Astrocyte (in vitro differentiated cells and primary cell): ENCODE data around the gene HOXB4. TPM values are rescaled to one million over a fixed set of nuclear protein-coding genes. Genes with fewer than 3 reads are reported as not detected.

Experiments used
- DNase-seq: peaks from one replicate; pipeline ENCODE4 v3.0.0-alpha.2; 2010; ENCODE audit warnings: low read depth
- FAIRE-seq: peaks from 2 replicates; lab custom pipeline; 2011; peaks lifted over from hg19 to GRCh38; lab: Jason Lieb, UNC
- H2AFZ ChIP-seq: 2 replicates; pipeline ENCODE4 v1.6.0; 2012; ENCODE audit warnings: low read depth, low read length, inconsistent platforms
- H3K27ac ChIP-seq: 2 replicates; pipeline ENCODE4 v1.5.1; 2011; ENCODE audit warnings: low read depth, low read length, inconsistent platforms
- H3K27me3 ChIP-seq: 2 replicates; pipeline ENCODE4 v1.6.0; 2011; ENCODE audit warnings: low read length, inconsistent platforms; ENCODE audit not compliant: insufficient read depth
- H3K36me3 ChIP-seq: 2 replicates; pipeline ENCODE4 v1.5.1; 2011; ENCODE audit warnings: low read length, inconsistent platforms; ENCODE audit not compliant: insufficient read depth
- H3K4me1 ChIP-seq: 2 replicates; pipeline ENCODE4 v1.5.1; 2011; ENCODE audit warnings: low read length, inconsistent platforms; ENCODE audit not compliant: insufficient read depth
- H3K4me2 ChIP-seq: 2 replicates; pipeline ENCODE4 v1.6.0; 2012; ENCODE audit warnings: low read length, inconsistent platforms
- H3K4me3 ChIP-seq: 2 replicates; pipeline ENCODE4 v1.5.1; 2011; ENCODE audit warnings: low read depth, mild to moderate bottlenecking, low read length, inconsistent platforms; ENCODE audit not compliant: insufficient read depth
- H3K79me2 ChIP-seq: 2 replicates; pipeline ENCODE4 v1.6.0; 2012; ENCODE audit warnings: mild to moderate bottlenecking, low read length, inconsistent platforms; ENCODE audit not compliant: insufficient read depth
- H3K9ac ChIP-seq: 2 replicates; pipeline ENCODE4 v1.6.0; 2012; ENCODE audit warnings: mild to moderate bottlenecking, low read length, inconsistent platforms
- H3K9me3 ChIP-seq: 2 replicates; pipeline ENCODE4 v1.5.1; 2012; ENCODE audit warnings: low read depth, mild to moderate bottlenecking, low read length, inconsistent platforms; ENCODE audit not compliant: insufficient read depth
- H4K20me1 ChIP-seq: 2 replicates; pipeline ENCODE4 v1.6.0; 2012; ENCODE audit warnings: low read length, inconsistent platforms; ENCODE audit not compliant: insufficient read depth
- H3K27ac Mint-ChIP-seq: one replicate; pipeline ENCODE4 v1.8.0; 2021; ENCODE audit warnings: mild to moderate bottlenecking, mixed read lengths; ENCODE audit not compliant: unreplicated experiment
- H3K27me3 Mint-ChIP-seq: one replicate; pipeline ENCODE4 v1.8.0; 2021; ENCODE audit warnings: low read depth, mixed read lengths; ENCODE audit not compliant: unreplicated experiment
- H3K36me3 Mint-ChIP-seq: one replicate; pipeline ENCODE4 v1.8.0; 2021; ENCODE audit warnings: low read depth, mixed read lengths; ENCODE audit not compliant: unreplicated experiment
- H3K4me1 Mint-ChIP-seq: one replicate; pipeline ENCODE4 v1.8.0; 2021; ENCODE audit warnings: low read depth, mixed read lengths; ENCODE audit not compliant: unreplicated experiment
- H3K4me3 Mint-ChIP-seq: one replicate; pipeline ENCODE4 v1.8.0; 2021; ENCODE audit warnings: mild to moderate bottlenecking, moderate library complexity, mixed read lengths; ENCODE audit not compliant: unreplicated experiment
- H3K9me3 Mint-ChIP-seq: one replicate; pipeline ENCODE4 v1.8.0; 2021; ENCODE audit warnings: mild to moderate bottlenecking, mixed read lengths; ENCODE audit not compliant: unreplicated experiment
- EZH2 ChIP-seq: IDR thresholded peaks from 2 replicates; pipeline ENCODE4 v1.6.1; 2012; ENCODE audit warnings: mild to moderate bottlenecking, low read length, inconsistent platforms; ENCODE audit not compliant: insufficient read depth
- total RNA-seq: library from RNA; stranded (reverse); gene quantifications from 2 replicates; pipeline ENCODE4 v1.2.1, GENCODE V29; 2021
- TF ChIP-seq, protein P1 (sequence below): IDR thresholded peaks from 2 replicates; pipeline ENCODE4 v1.5.1; 2011; ENCODE audit warnings: low read depth, mild to moderate bottlenecking, inconsistent platforms, low read length, moderate library complexity; ENCODE audit not compliant: insufficient read depth

The HOXB4 gene
- total RNA-seq, 1 donor from 2014 or later, result not detected

GRCh38 chr17:48546137-48546923, 31.8 kb downstream of the HOXB4 start:
- DNase-seq, result no peak
- TF ChIP-seq EZH2, result no peak
- TF ChIP-seq, protein P1, sequence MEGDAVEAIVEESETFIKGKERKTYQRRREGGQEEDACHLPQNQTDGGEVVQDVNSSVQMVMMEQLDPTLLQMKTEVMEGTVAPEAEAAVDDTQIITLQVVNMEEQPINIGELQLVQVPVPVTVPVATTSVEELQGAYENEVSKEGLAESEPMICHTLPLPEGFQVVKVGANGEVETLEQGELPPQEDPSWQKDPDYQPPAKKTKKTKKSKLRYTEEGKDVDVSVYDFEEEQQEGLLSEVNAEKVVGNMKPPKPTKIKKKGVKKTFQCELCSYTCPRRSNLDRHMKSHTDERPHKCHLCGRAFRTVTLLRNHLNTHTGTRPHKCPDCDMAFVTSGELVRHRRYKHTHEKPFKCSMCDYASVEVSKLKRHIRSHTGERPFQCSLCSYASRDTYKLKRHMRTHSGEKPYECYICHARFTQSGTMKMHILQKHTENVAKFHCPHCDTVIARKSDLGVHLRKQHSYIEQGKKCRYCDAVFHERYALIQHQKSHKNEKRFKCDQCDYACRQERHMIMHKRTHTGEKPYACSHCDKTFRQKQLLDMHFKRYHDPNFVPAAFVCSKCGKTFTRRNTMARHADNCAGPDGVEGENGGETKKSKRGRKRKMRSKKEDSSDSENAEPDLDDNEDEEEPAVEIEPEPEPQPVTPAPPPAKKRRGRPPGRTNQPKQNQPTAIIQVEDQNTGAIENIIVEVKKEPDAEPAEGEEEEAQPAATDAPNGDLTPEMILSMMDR, result no peak
- Histone ChIP-seq H3K27me3 (peaks cover 44% of the 10 kb centered on the region), H3K27ac (peak overlapping the region; percentile 95), H3K79me2 (peaks cover 71% of the 10 kb centered on the region), H3K36me3 (no peaks in the 10 kb centered on the region), H3K9ac (peak overlapping the region; percentile 96), H3K4me2 (peak overlapping the region; percentile 83), H3K4me1 (peaks cover 36% of the 10 kb centered on the region), H2AFZ (no peak overlapping the region), H3K4me3 (peak overlapping the region; percentile 9), H3K9me3 (no peaks in the 10 kb centered on the region), H4K20me1 (no peaks in the 10 kb centered on the region)
- no peak for FAIRE-seq
- peak overlapping the region; percentile 55 for H3K27ac Mint-ChIP-seq
- peaks cover 2% of the 10 kb centered on the region for H3K36me3 Mint-ChIP-seq
- no peak overlapping the region for H3K4me3 Mint-ChIP-seq
- peaks cover 2% of the 10 kb centered on the region for H3K4me1 Mint-ChIP-seq
- H3K9me3 Mint-ChIP-seq, result peaks cover 14% of the 10 kb centered on the region
- peaks cover 82% of the 10 kb centered on the region for H3K27me3 Mint-ChIP-seq

- peaks cover 2% of the 10 kb centered on the region for H3K36me3 Mint-ChIP-seq
- no peaks in the 10 kb centered on the region for H4K20me1 ChIP-seq
- no peak overlapping the region for H3K27ac Mint-ChIP-seq
- peak overlapping the region; percentile 96 for H3K9ac ChIP-seq
- H3K27me3 ChIP-seq, result peaks cover 41% of the 10 kb centered on the region
- peak overlapping the region; percentile 85 for H3K4me3 Mint-ChIP-seq
- no peak overlapping the region for H2AFZ ChIP-seq
- H3K36me3 ChIP-seq, result no peaks in the 10 kb centered on the region
- no peak for DNase-seq
- H3K4me3 ChIP-seq, result peak overlapping the region; percentile 4
- no peak for FAIRE-seq
- peaks cover 38% of the 10 kb centered on the region for H3K4me1 ChIP-seq
- TF ChIP-seq, protein P1, result no peak
- TF ChIP-seq EZH2, result no peak
- peaks cover 78% of the 10 kb centered on the region for H3K79me2 ChIP-seq
- peaks cover 5% of the 10 kb centered on the region for H3K4me1 Mint-ChIP-seq
- H3K27ac ChIP-seq, result peak overlapping the region; percentile 95
- peak overlapping the region; percentile 83 for H3K4me2 ChIP-seq
- H3K9me3 Mint-ChIP-seq, result peaks cover 14% of the 10 kb centered on the region
- no peaks in the 10 kb centered on the region for H3K9me3 ChIP-seq
- H3K27me3 Mint-ChIP-seq, result peaks cover 83% of the 10 kb centered on the region
Measured at GRCh38 chr17:48545539-48545938, 32.6 kb downstream of the HOXB4 start.

GRCh38 chr17:48545022-48545375, 33.2 kb downstream of the HOXB4 start, which contains the start of gene HOXB2:
HOXB2 (minus strand) TSS chr17:48545109; CDS start chr17:48544911, 198 bp downstream.
- H3K4me2 ChIP-seq, result peak within 1 kb of the TSS; percentile 83
- TF ChIP-seq EZH2, result no peak
- TF ChIP-seq, protein P1, result no peak
- peak within 1 kb of the TSS; percentile 95 for H3K27ac ChIP-seq
- peak within 1 kb of the TSS; percentile 84 for H3K4me3 ChIP-seq
- peaks cover 39% of the 10 kb centered on the region for H3K27me3 ChIP-seq
- peaks cover 2% of the 10 kb centered on the region for H3K36me3 Mint-ChIP-seq
- peaks cover 85% of the 10 kb centered on the region for H3K27me3 Mint-ChIP-seq
- H3K9me3 ChIP-seq, result no peaks in the 10 kb centered on the region
- peaks cover 37% of the 10 kb centered on the region for H3K4me1 ChIP-seq
- no peaks in the 10 kb centered on the region for H4K20me1 ChIP-seq
- DNase-seq (no peak), FAIRE-seq (no peak)
- H3K9me3 Mint-ChIP-seq, result peaks cover 12% of the 10 kb centered on the region
- H3K4me1 Mint-ChIP-seq, result peaks cover 5% of the 10 kb centered on the region
- H2AFZ ChIP-seq, result no peak within 1 kb of the TSS
- H3K79me2 ChIP-seq, result peaks cover 73% of the 10 kb centered on the region
- peak within 1 kb of the TSS; percentile 94 for H3K27ac Mint-ChIP-seq
- H3K4me3 Mint-ChIP-seq, result peak within 1 kb of the TSS; percentile 85
- peak within 1 kb of the TSS; percentile 96 for H3K9ac ChIP-seq
- no peaks in the 10 kb centered on the region for H3K36me3 ChIP-seq
